Hepatocyte (in vitro differentiated cells): Measurements from ENCODE around the gene CCDC51.

Experiments used
- CTCF ChIP-seq: fragments of 200-600 bp; sonication (generic); IDR thresholded peaks from 2 replicates; pipeline ENCODE4 v1.5.1; 2016; ENCODE audit warnings: antibody characterized with exemption, mild to moderate bottlenecking; ENCODE audit not compliant: poor library complexity
- EZH2 ChIP-seq: fragments of 200-600 bp; sonication (generic); IDR thresholded peaks from 2 replicates; pipeline ENCODE4 v1.6.1; 2016; ENCODE audit warnings: antibody characterized with exemption, mild to moderate bottlenecking, borderline replicate concordance

GRCh38 chr3:48415251-48415953, 24.5 kb downstream of the CCDC51 start:
- TF ChIP-seq EZH2 (no peak), CTCF (no peak)
